GM23338 (cell line): ENCODE measurements around the gene CDK1. TPM values are rescaled to one million over a fixed set of nuclear protein-coding genes. Genes with fewer than 3 reads are reported as not detected.

Source experiments
- ATAC-seq: fragments of 200-7000 bp; cut with Tn5 transposase; 3 replicates; pipeline ENCODE4 v1.9.1; 2020
- DNase-seq: peaks from one replicate; pipeline ENCODE4 v3.0.0-alpha.2; 2015; ENCODE audit warnings: low spot score
- H2AFZ ChIP-seq: fragments of 200-600 bp; sonication (generic); 2 replicates; pipeline ENCODE4 v1.8.0; 2016; ENCODE audit warnings: antibody characterized with exemption, mild to moderate bottlenecking, moderate library complexity
- H3F3A ChIP-seq: fragments of 200-600 bp; sonication (generic); replicated peaks from 2 replicates; pipeline ENCODE4 v1.8.0; 2017; ENCODE audit warnings: antibody characterized with exemption, mixed run types, low read depth
- H3K27ac ChIP-seq: fragments of 200-600 bp; sonication (generic); 2 replicates; pipeline ENCODE4 v1.6.1; 2016; ENCODE audit warnings: low read depth
- H3K27me3 ChIP-seq: fragments of 200-600 bp; sonication (generic); 2 replicates; pipeline ENCODE4 v1.8.0; 2016; ENCODE audit warnings: mild to moderate bottlenecking, mixed run types, moderate library complexity; ENCODE audit not compliant: insufficient read depth
- H3K36me3 ChIP-seq: fragments of 200-600 bp; sonication (generic); 2 replicates; pipeline ENCODE4 v1.8.0; 2016; ENCODE audit warnings: mild to moderate bottlenecking; ENCODE audit not compliant: insufficient read depth
- H3K4me1 ChIP-seq: fragments of 200-600 bp; sonication (generic); 2 replicates; pipeline ENCODE4 v1.8.0; 2016; ENCODE audit warnings: mild to moderate bottlenecking, moderate library complexity; ENCODE audit not compliant: insufficient read depth
- H3K4me2 ChIP-seq: fragments of 200-600 bp; sonication (generic); 2 replicates; pipeline ENCODE4 v1.7.1; 2017; ENCODE audit warnings: mixed run types
- H3K4me3 ChIP-seq: fragments of 200-600 bp; sonication (generic); 2 replicates; pipeline ENCODE4 v1.6.1; 2016; ENCODE audit warnings: mixed run types
- H3K79me2 ChIP-seq: fragments of 200-600 bp; sonication (generic); replicated peaks from 2 replicates; pipeline ENCODE4 v1.8.0; 2017; ENCODE audit warnings: mild to moderate bottlenecking; ENCODE audit not compliant: insufficient read depth
- H3K9me2 ChIP-seq: fragments of 200-600 bp; sonication (generic); 2 replicates; pipeline ENCODE4 v1.8.0; 2017; ENCODE audit not compliant: insufficient read depth
- H4K20me1 ChIP-seq: fragments of 200-600 bp; sonication (generic); replicated peaks from 2 replicates; pipeline ENCODE4 v1.8.0; 2017; ENCODE audit warnings: mild to moderate bottlenecking; ENCODE audit not compliant: insufficient read depth
- H3K27ac Mint-ChIP-seq: 2 replicates; pipeline ENCODE4 v1.8.0; 2020; ENCODE audit warnings: inconsistent platforms, mild to moderate bottlenecking, moderate library complexity, mixed read lengths
- H3K27me3 Mint-ChIP-seq: 3 replicates; pipeline ENCODE4 v1.8.0; 2022; ENCODE audit warnings: low read depth, mild to moderate bottlenecking, moderate library complexity, mixed read lengths, inconsistent platforms; ENCODE audit not compliant: insufficient read depth, poor library complexity
- H3K36me3 Mint-ChIP-seq: 3 replicates; pipeline ENCODE4 v1.8.0; 2021; ENCODE audit warnings: low read depth, mild to moderate bottlenecking, inconsistent platforms, moderate library complexity, mixed read lengths
- H3K4me1 Mint-ChIP-seq: 3 replicates; pipeline ENCODE4 v1.8.0; 2020; ENCODE audit warnings: mild to moderate bottlenecking, inconsistent platforms, mixed read lengths
- H3K4me3 Mint-ChIP-seq: 3 replicates; pipeline ENCODE4 v1.8.0; 2021; ENCODE audit warnings: moderate library complexity, mild to moderate bottlenecking, inconsistent platforms, mixed read lengths
- H3K9me3 Mint-ChIP-seq: 3 replicates; pipeline ENCODE4 v1.8.0; 2020; ENCODE audit warnings: moderate library complexity, mild to moderate bottlenecking, inconsistent platforms, mixed read lengths
- CREB1 ChIP-seq: fragments of 250-450 bp; sonication (Bioruptor Pico); IDR thresholded peaks from 2 replicates; pipeline ENCODE4 v1.5.0; 2020; ENCODE audit warnings: low read depth, mild to moderate bottlenecking, moderate library complexity
- EZH2 ChIP-seq: fragments of 200-600 bp; sonication (generic); IDR thresholded peaks from one replicate; pipeline ENCODE4 v1.8.0; 2017; ENCODE audit warnings: antibody characterized with exemption, mild to moderate bottlenecking, low read depth; ENCODE audit not compliant: unreplicated experiment
- EZH2phosphoT487 ChIP-seq: fragments of 200-600 bp; sonication (generic); IDR thresholded peaks from one replicate; pipeline ENCODE4 v1.8.1; 2018; ENCODE audit warnings: antibody characterized with exemption; ENCODE audit not compliant: unreplicated experiment
- JUNB ChIP-seq: IDR thresholded peaks from one replicate; pipeline ENCODE4 v1.6.1; 2016; ENCODE audit warnings: antibody characterized with exemption; ENCODE audit not compliant: unreplicated experiment
- NANOG ChIP-seq: IDR thresholded peaks from 2 replicates; pipeline ENCODE4 v1.6.1; 2016; ENCODE audit warnings: antibody characterized with exemption, borderline replicate concordance
- POLR2AphosphoS5 ChIP-seq: IDR thresholded peaks from 2 replicates; pipeline ENCODE4 v1.6.1; 2016; ENCODE audit warnings: antibody characterized with exemption, low read depth
- REST ChIP-seq: IDR thresholded peaks from one replicate; pipeline ENCODE4 v1.6.1; 2018; ENCODE audit warnings: antibody characterized with exemption; ENCODE audit not compliant: unreplicated experiment
- STAT1 ChIP-seq: IDR thresholded peaks from one replicate; pipeline ENCODE4 v1.6.1; 2016; ENCODE audit warnings: antibody characterized with exemption; ENCODE audit not compliant: unreplicated experiment
- ZNF114 ChIP-seq: fragments of 250-450 bp; sonication (Bioruptor Pico); IDR thresholded peaks from 2 replicates; pipeline ENCODE4 v1.5.0; 2020; ENCODE audit warnings: mild to moderate bottlenecking, moderate library complexity
- ZNF331 ChIP-seq: fragments of 250-450 bp; sonication (Bioruptor Pico); IDR thresholded peaks from 2 replicates; pipeline ENCODE4 v1.5.0; 2020; ENCODE audit warnings: low read depth, mild to moderate bottlenecking, moderate library complexity
- polyA plus RNA-seq: library from polyadenylated mRNA; unstranded; fragments of >200 nt; fragmentation: Nextera tagmentation; extraction: Ambion mirVana; gene quantifications from 2 replicates; pipeline ENCODE4 v1.2.1, GENCODE V29; 2016
- total RNA-seq: library from RNA; depleted of rRNA; stranded (reverse); fragments of >200 nt; shearing (Covaris generic); gene quantifications from 2 replicates; pipeline ENCODE4 v1.2.3, GENCODE V29; 2014
- TF ChIP-seq, protein P1 (sequence below), 2 experiments: fragments of 200-600 bp in 1 of 2; sonication (generic) in 1 of 2; conservative IDR thresholded peaks; 2 replicates each; pipeline versions ENCODE4 v1.5.1 to v1.6.1; 2016 to 2017; ENCODE audit warnings: antibody characterized with exemption in 2 of 2, low read depth in 2 of 2, mild to moderate bottlenecking in 2 of 2, moderate library complexity in 1 of 2
- TF ChIP-seq, protein P2 (sequence below): IDR thresholded peaks from 2 replicates; pipeline ENCODE4 v1.6.1; 2016; ENCODE audit warnings: antibody characterized with exemption

CDK1 gene
- total and polyA plus RNA-seq, 2 experiments from 2014 or later, result 165 to 166 TPM

DNA sequence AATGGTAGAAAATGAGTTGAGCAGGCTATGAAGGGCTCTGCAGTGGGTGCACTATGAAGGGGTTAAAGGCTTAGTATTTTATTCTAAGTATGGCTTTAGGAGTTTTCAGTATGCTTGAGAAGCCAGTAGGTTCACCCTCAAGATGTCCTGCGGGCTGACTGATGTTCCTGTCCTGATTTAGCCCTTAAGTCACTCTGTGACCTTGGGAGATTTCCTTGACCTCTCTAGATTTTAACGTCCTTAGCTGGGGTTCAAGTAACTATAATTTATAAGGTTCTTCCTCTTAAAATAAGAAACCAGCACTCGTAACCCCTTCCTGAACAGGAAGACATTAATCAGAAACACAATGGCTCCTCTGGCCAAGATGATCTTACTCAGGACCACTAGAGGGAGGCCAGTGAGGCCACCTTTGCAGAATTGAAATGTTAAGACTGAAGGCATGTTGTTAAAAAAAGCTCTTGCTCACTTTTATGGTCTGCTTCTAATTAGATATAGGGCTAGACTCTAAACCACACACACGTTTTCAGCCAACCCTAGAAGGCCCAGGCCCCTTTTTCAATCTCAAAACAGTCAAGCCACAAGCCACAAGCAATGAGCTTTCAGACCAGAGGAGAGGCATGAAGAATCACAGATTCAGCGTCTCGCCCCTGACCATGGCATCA is 41.9 kb downstream of the CDK1 start:
- Mint-ChIP-seq H3K4me3 (no peak overlapping the region), H3K4me1 (peaks cover 6% of the 10 kb centered on the region), H3K9me3 (no peaks in the 10 kb centered on the region), H3K27ac (no peak overlapping the region), H3K36me3 (no peaks in the 10 kb centered on the region), H3K27me3 (no peaks in the 10 kb centered on the region)
- no peak for TF ChIP-seq ZNF331 (CRISPR knock-in tag)
- TF ChIP-seq, protein P1, sequence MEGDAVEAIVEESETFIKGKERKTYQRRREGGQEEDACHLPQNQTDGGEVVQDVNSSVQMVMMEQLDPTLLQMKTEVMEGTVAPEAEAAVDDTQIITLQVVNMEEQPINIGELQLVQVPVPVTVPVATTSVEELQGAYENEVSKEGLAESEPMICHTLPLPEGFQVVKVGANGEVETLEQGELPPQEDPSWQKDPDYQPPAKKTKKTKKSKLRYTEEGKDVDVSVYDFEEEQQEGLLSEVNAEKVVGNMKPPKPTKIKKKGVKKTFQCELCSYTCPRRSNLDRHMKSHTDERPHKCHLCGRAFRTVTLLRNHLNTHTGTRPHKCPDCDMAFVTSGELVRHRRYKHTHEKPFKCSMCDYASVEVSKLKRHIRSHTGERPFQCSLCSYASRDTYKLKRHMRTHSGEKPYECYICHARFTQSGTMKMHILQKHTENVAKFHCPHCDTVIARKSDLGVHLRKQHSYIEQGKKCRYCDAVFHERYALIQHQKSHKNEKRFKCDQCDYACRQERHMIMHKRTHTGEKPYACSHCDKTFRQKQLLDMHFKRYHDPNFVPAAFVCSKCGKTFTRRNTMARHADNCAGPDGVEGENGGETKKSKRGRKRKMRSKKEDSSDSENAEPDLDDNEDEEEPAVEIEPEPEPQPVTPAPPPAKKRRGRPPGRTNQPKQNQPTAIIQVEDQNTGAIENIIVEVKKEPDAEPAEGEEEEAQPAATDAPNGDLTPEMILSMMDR (conservative IDR thresholded peaks at IDR 0.05; ENCODE audit: low read depth in 2 of 2), result peak; percentile 55 to 65
- H3K36me3 ChIP-seq, result no peaks in the 10 kb centered on the region
- H3K4me3 ChIP-seq, result no peak overlapping the region
- H2AFZ ChIP-seq, result peak overlapping the region; percentile 87
- H4K20me1 ChIP-seq, result no peaks in the 10 kb centered on the region
- ATAC-seq, result peak; percentile 57
- no peak overlapping the region for H3K27ac ChIP-seq
- no peaks in the 10 kb centered on the region for H3K27me3 ChIP-seq
- no peak overlapping the region for H3K4me2 ChIP-seq
- H3K9me2 ChIP-seq, result no peaks in the 10 kb centered on the region
- peaks cover 4% of the 10 kb centered on the region; the same call in 1 of the 2 replicates for H3K4me1 ChIP-seq
- no peaks in the 10 kb centered on the region for H3F3A ChIP-seq
- no peaks in the 10 kb centered on the region for H3K79me2 ChIP-seq
- peak; percentile 54 for DNase-seq

DNA sequence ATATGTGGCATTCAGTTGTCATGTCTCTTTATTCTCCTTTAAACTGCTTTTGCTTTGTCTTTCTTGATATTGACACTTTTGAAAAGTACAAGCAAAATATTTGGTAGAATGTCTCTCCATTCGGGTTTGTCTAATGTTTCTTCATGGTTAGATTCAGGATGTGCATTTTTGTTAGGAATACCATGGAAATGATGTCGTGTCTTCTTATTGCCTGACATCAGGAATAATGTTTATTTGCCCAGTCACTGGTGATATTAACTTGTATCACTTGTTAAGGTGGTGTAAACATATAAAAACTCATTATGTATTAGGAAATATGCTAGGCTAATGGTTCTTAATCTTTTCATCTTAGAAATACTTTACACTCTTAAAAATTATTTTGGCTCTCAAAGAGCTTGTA is 43.4 kb downstream of the CDK1 start:
- Histone ChIP-seq H2AFZ (no peak overlapping the region), H3K4me2 (no peak overlapping the region), H3K36me3 (no peaks in the 10 kb centered on the region), H3K4me1 (peaks cover 4% of the 10 kb centered on the region; the same call in 1 of the 2 replicates), H4K20me1 (no peaks in the 10 kb centered on the region), H3K27ac (no peak overlapping the region), H3K27me3 (no peaks in the 10 kb centered on the region), H3K4me3 (no peak overlapping the region), H3F3A (no peaks in the 10 kb centered on the region), H3K79me2 (no peaks in the 10 kb centered on the region), H3K9me2 (peaks cover 4% of the 10 kb centered on the region; the same call in 1 of the 2 replicates)
- Mint-ChIP-seq H3K27ac (no peak overlapping the region), H3K36me3 (no peaks in the 10 kb centered on the region), H3K27me3 (no peaks in the 10 kb centered on the region), H3K4me1 (peaks cover 6% of the 10 kb centered on the region), H3K9me3 (no peaks in the 10 kb centered on the region), H3K4me3 (no peak overlapping the region)
- ATAC-seq (no peak), DNase-seq (no peak)
- TF ChIP-seq JUNB (no peak), POLR2AphosphoS5 (no peak), EZH2 (no peak), REST (no peak), NANOG (no peak), STAT1 (no peak), ZNF331 (CRISPR knock-in tag) (no peak), ZNF114 (CRISPR knock-in tag) (no peak), EZH2phosphoT487 (no peak), CREB1 (CRISPR knock-in tag) (no peak)
- TF ChIP-seq, protein P1 (conservative IDR thresholded peaks at IDR 0.05; ENCODE audit: low read depth in 2 of 2), result no peak
- TF ChIP-seq, protein P2, sequence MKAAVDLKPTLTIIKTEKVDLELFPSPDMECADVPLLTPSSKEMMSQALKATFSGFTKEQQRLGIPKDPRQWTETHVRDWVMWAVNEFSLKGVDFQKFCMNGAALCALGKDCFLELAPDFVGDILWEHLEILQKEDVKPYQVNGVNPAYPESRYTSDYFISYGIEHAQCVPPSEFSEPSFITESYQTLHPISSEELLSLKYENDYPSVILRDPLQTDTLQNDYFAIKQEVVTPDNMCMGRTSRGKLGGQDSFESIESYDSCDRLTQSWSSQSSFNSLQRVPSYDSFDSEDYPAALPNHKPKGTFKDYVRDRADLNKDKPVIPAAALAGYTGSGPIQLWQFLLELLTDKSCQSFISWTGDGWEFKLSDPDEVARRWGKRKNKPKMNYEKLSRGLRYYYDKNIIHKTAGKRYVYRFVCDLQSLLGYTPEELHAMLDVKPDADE, result no peak
